ENCODE data around the gene FBXL17. TPM values are rescaled to one million over a fixed set of nuclear protein-coding genes. Genes with fewer than 3 reads are reported as not detected.

FBXL17 gene
- total and polyA plus RNA-seq, 4 donors = 30.0 to 58.0 (median 40.3) TPM

GRCh38 chr5:108025957-108026356 is 355.9 kb downstream of the FBXL17 start:
- H3K27me3 ChIP-seq (ENCODE audit: control insufficient read depth, insufficient read depth, low read length) = no peaks in the 10 kb centered on the region
- no CpG with 5 or more reads among the region's 2 CpGs for WGBS (ENCODE audit: insufficient coverage)
- H3K4me1 ChIP-seq (ENCODE audit: control insufficient read depth, insufficient read depth, low read length) = no peaks in the 10 kb centered on the region
- no peak for DNase-seq (ENCODE audit: low read depth in 4 of 6, low spot score in 6 of 6)
- H3K4me3 ChIP-seq (ENCODE audit: low read depth, low read length) = no peak overlapping the region
- no peaks in the 10 kb centered on the region for H3K9me3 ChIP-seq (ENCODE audit: control insufficient read depth, insufficient read depth, low read length)
- no peaks in the 10 kb centered on the region for H3K36me3 ChIP-seq (ENCODE audit: control insufficient read depth, insufficient read depth, low read length)
- H3K27ac ChIP-seq (ENCODE audit: low read depth, low read length) = no peak overlapping the region

- H3K36me3 ChIP-seq (ENCODE audit: control insufficient read depth, insufficient read depth, low read length) = no peaks in the 10 kb centered on the region
- no peak for DNase-seq (ENCODE audit: low read depth in 4 of 6, low spot score in 6 of 6)
- no peak overlapping the region for H3K4me3 ChIP-seq (ENCODE audit: low read depth, low read length)
- no peaks in the 10 kb centered on the region for H3K9me3 ChIP-seq (ENCODE audit: control insufficient read depth, insufficient read depth, low read length)
- WGBS (ENCODE audit: insufficient coverage) = 20% methylated on average over 1 of the region's 1 CpG
- no peaks in the 10 kb centered on the region for H3K4me1 ChIP-seq (ENCODE audit: control insufficient read depth, insufficient read depth, low read length)
- no peaks in the 10 kb centered on the region for H3K27me3 ChIP-seq (ENCODE audit: control insufficient read depth, insufficient read depth, low read length)
- H3K27ac ChIP-seq (ENCODE audit: low read depth, low read length) = no peak overlapping the region
Measured at GRCh38 chr5:108024986-108025385, 356.9 kb downstream of the FBXL17 start.

GRCh38 chr5:108016101-108016500 is 365.8 kb downstream of the FBXL17 start:
- WGBS (ENCODE audit: insufficient coverage) = 100% methylated on average over 1 of the region's 2 CpGs
- Histone ChIP-seq H3K27ac (ENCODE audit: low read depth, low read length) (no peak overlapping the region), H3K4me1 (ENCODE audit: control insufficient read depth, insufficient read depth, low read length) (no peaks in the 10 kb centered on the region), H3K36me3 (ENCODE audit: control insufficient read depth, insufficient read depth, low read length) (no peaks in the 10 kb centered on the region), H3K9me3 (ENCODE audit: control insufficient read depth, insufficient read depth, low read length) (no peaks in the 10 kb centered on the region), H3K27me3 (ENCODE audit: control insufficient read depth, insufficient read depth, low read length) (no peaks in the 10 kb centered on the region), H3K4me3 (ENCODE audit: low read depth, low read length) (no peak overlapping the region)
- no peak for DNase-seq (ENCODE audit: low read depth in 4 of 6, low spot score in 6 of 6)

- DNase-seq (ENCODE audit: low read depth in 4 of 6, low spot score in 6 of 6) = peak in 1 of 6 donors; percentile 34
- Histone ChIP-seq H3K4me1 (ENCODE audit: control insufficient read depth, insufficient read depth, low read length) (no peaks in the 10 kb centered on the region), H3K27me3 (ENCODE audit: control insufficient read depth, insufficient read depth, low read length) (no peaks in the 10 kb centered on the region), H3K27ac (ENCODE audit: low read depth, low read length) (no peak overlapping the region), H3K9me3 (ENCODE audit: control insufficient read depth, insufficient read depth, low read length) (no peaks in the 10 kb centered on the region), H3K4me3 (ENCODE audit: low read depth, low read length) (no peak overlapping the region), H3K36me3 (ENCODE audit: control insufficient read depth, insufficient read depth, low read length) (no peaks in the 10 kb centered on the region)
- no CpG with 5 or more reads among the region's 3 CpGs for WGBS (ENCODE audit: insufficient coverage)
Measured at GRCh38 chr5:108006791-108007190, 375.1 kb downstream of the FBXL17 start.

- H3K27ac ChIP-seq (ENCODE audit: low read depth, low read length) = peak overlapping the region; percentile 1
- no CpG with 5 or more reads among the region's 1 CpG for WGBS (ENCODE audit: insufficient coverage)
Measured at GRCh38 chr5:108003178-108003577, 378.7 kb downstream of the FBXL17 start.

GRCh38 chr5:108001222-108001621 is 380.7 kb downstream of the FBXL17 start:
- Histone ChIP-seq H3K4me1 (ENCODE audit: control insufficient read depth, insufficient read depth, low read length) (no peaks in the 10 kb centered on the region), H3K27ac (ENCODE audit: low read depth, low read length) (no peak overlapping the region), H3K9me3 (ENCODE audit: control insufficient read depth, insufficient read depth, low read length) (no peaks in the 10 kb centered on the region), H3K4me3 (ENCODE audit: low read depth, low read length) (no peak overlapping the region), H3K36me3 (ENCODE audit: control insufficient read depth, insufficient read depth, low read length) (no peaks in the 10 kb centered on the region), H3K27me3 (ENCODE audit: control insufficient read depth, insufficient read depth, low read length) (no peaks in the 10 kb centered on the region)
- WGBS (ENCODE audit: insufficient coverage) = 93% methylated on average over 4 of the region's 4 CpGs
- DNase-seq (ENCODE audit: low read depth in 4 of 6, low spot score in 6 of 6) = no peak

More at GRCh38 chr5:108003178-108003577, 378.7 kb downstream of the FBXL17 start:
- H3K36me3 ChIP-seq (ENCODE audit: control insufficient read depth, insufficient read depth, low read length) = no peaks in the 10 kb centered on the region
- H3K9me3 ChIP-seq (ENCODE audit: control insufficient read depth, insufficient read depth, low read length) = no peaks in the 10 kb centered on the region
- H3K4me1 ChIP-seq (ENCODE audit: control insufficient read depth, insufficient read depth, low read length) = no peaks in the 10 kb centered on the region
- peak overlapping the region; percentile 6 for H3K4me3 ChIP-seq (ENCODE audit: low read depth, low read length)
- peak in 2 of 6 donors; percentile 7 to 58 for DNase-seq (ENCODE audit: low read depth in 4 of 6, low spot score in 6 of 6)
- H3K27me3 ChIP-seq (ENCODE audit: control insufficient read depth, insufficient read depth, low read length) = no peaks in the 10 kb centered on the region

GRCh38 chr5:107997338-107997980 is 384.4 kb downstream of the FBXL17 start:
- H3K9me3 ChIP-seq (ENCODE audit: control insufficient read depth, insufficient read depth, low read length) = no peaks in the 10 kb centered on the region
- no peaks in the 10 kb centered on the region for H3K4me1 ChIP-seq (ENCODE audit: control insufficient read depth, insufficient read depth, low read length)
- no peaks in the 10 kb centered on the region for H3K36me3 ChIP-seq (ENCODE audit: control insufficient read depth, insufficient read depth, low read length)
- no peaks in the 10 kb centered on the region for H3K27me3 ChIP-seq (ENCODE audit: control insufficient read depth, insufficient read depth, low read length)
- peak in 1 of 6 donors; percentile 14 for DNase-seq (ENCODE audit: low read depth in 4 of 6, low spot score in 6 of 6)
- WGBS (ENCODE audit: insufficient coverage) = no CpG with 5 or more reads among the region's 4 CpGs
- H3K27ac ChIP-seq (ENCODE audit: low read depth, low read length) = no peak overlapping the region
- H3K4me3 ChIP-seq (ENCODE audit: low read depth, low read length) = no peak overlapping the region

GRCh38 chr5:107993341-107993740 is 388.6 kb downstream of the FBXL17 start:
- Histone ChIP-seq H3K36me3 (ENCODE audit: control insufficient read depth, insufficient read depth, low read length) (no peaks in the 10 kb centered on the region), H3K9me3 (ENCODE audit: control insufficient read depth, insufficient read depth, low read length) (no peaks in the 10 kb centered on the region), H3K27ac (ENCODE audit: low read depth, low read length) (no peak overlapping the region), H3K4me1 (ENCODE audit: control insufficient read depth, insufficient read depth, low read length) (no peaks in the 10 kb centered on the region), H3K4me3 (ENCODE audit: low read depth, low read length) (no peak overlapping the region), H3K27me3 (ENCODE audit: control insufficient read depth, insufficient read depth, low read length) (no peaks in the 10 kb centered on the region)
- no CpG with 5 or more reads among the region's 2 CpGs for WGBS (ENCODE audit: insufficient coverage)
- DNase-seq (ENCODE audit: low read depth in 4 of 6, low spot score in 6 of 6) = no peak

- Histone ChIP-seq H3K4me3 (ENCODE audit: low read depth, low read length) (no peak overlapping the region), H3K27ac (ENCODE audit: low read depth, low read length) (no peak overlapping the region), H3K4me1 (ENCODE audit: control insufficient read depth, insufficient read depth, low read length) (no peaks in the 10 kb centered on the region), H3K9me3 (ENCODE audit: control insufficient read depth, insufficient read depth, low read length) (no peaks in the 10 kb centered on the region), H3K36me3 (ENCODE audit: control insufficient read depth, insufficient read depth, low read length) (no peaks in the 10 kb centered on the region), H3K27me3 (ENCODE audit: control insufficient read depth, insufficient read depth, low read length) (no peaks in the 10 kb centered on the region)
- no peak for DNase-seq (ENCODE audit: low read depth in 4 of 6, low spot score in 6 of 6)
- WGBS (ENCODE audit: insufficient coverage) = 75% methylated on average over 2 of the region's 7 CpGs
Measured at GRCh38 chr5:107990881-107991810, 390.8 kb downstream of the FBXL17 start.
